Anterior cingulate cortex (tissue), 58 donors: ENCODE results near the gene SLC9A8.

ENCODE experiments used
- DNase-seq, 58 donors: peaks; one replicate each; lab custom pipeline; 2025; lab: John Stamatoyannopoulos, UW

The SLC9A8 gene

DNA sequence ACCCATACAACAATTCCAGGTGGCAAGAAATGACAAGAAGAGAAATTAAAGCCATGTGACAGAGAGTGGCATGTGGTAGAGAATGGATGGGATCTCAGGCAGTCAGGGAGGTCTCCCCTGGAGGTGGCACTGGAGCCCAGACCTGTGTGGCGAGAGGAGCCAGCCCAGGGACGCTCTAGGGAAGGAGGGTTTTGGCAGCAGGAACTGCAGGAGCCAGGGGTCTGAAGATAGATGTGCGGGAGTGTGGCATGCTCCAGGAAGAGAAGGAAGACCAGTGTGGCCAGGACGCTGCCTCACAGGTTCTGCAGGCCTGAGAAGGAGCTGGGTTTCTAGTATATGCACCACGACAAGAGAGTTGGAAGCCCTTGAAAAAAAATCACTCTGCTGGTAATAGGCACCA is 57.6 kb downstream of the SLC9A8 start:
- no peak for DNase-seq

DNA sequence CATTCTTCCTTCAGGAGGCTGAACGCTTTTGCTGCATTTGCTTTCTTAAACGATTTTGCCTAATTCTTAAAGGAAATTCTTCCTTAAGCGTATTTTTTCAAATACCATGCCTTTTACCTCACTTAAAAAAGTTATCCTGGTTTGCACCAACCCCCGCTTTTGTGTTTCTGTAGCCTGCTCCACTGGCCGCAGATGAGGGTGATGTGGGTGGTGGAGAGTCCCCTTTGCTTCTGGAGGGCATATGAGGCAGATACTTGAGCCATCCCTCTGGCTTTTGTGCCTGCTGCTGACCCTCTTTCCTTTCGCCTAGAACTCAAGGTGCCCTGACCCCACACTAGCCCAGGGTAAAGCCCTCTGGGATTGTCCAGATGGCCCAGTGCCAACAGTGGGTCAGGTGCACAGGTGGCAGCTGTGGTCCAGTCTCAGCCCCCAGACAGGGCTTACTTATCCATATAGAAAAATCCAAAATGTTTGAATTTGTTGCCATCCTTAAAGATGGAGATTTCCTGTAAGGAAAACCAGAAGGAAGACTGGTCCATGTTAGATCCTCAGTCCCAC is 58.8 kb downstream of the SLC9A8 start:
- DNase-seq = no peak

DNA sequence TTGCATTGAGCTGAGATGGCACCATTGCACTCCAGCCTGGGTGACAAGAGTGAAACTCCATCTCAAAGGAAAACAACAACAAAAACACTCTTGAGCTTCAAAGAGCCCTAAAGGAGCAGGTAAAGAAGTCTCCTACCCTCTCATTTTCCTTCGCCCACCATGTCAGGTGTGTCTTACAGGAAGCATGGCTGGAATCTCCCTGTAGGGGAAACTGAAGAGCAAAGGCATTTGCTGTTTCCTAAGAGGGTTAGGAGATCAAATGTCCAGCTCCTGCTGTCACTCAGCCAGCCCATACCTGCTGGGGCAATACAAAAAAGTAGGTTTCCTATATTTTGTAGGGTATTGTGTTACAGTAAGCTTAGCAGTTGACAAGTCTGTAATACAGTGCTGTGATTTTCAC is 59.4 kb downstream of the SLC9A8 start:
- DNase-seq = no peak

- no peak for DNase-seq
Observed at GRCh38 chr20:49874696-49875095, 62.1 kb downstream of the SLC9A8 start.

DNA sequence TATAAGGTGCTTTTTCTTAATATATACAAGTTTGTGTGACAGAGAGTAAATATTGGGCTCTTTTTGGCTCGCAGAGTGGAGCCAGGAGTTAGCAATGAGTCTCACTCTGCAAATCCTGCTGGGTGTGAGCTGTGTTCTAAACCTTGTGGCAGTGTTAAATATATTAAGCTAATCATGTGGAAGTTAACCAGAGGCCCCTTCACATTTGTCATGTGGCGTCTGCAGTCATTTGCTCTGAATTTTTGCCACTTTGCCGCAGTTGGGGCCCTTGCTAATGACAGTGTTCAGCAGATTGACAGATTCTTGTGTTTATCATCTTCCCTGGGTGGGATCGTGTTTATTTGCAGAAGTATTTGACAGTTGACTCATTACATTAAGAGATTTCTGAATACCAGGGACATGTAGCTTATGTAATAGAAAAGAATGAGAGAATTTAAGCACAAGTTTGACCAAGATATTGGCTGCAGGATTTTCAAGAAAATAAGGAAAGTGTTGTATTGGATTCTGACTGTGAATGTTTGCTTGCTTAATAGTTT is 64.8 kb downstream of the SLC9A8 start:
- no peak for DNase-seq

DNA sequence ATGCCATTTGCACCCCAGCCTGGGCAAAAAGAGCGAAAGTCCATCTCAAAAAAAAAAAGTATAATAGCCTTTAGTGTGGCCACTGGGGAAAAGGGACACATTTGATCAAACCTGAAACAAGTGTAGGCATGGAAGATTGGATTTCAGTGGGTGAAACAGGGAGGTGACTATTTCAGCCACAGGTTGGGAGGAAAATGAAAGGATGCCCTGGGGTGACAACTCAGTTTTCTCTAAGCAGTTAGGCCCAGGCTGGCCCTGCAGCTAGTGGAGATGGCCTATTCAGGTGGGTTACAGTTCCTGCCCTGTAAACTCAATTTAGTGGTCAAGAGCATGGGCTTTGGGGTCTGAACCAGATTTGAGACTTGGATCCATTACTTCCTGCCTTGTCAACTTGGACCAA is 66.3 kb downstream of the SLC9A8 start:
- DNase-seq = no peak

DNA sequence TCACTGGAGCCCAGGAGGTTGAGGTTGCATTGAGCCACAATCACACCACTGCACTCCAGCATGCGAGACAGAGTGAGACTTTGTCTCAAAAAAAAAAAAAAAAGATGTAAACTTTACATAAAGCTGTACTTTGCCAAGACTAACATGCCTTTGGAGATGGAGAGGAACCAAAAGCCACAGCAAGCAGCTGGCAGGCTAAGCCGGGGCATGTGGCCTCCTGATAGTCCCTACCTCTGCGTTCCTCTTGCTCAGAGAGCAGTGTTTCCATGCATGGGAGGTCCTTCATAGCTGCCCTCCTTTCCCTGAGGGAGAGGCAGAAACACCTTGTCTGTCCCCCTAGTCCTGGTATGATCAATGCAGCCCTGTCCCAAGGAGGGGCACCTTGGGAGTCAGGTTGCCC is 67.5 kb downstream of the SLC9A8 start:
- no peak for DNase-seq

DNA sequence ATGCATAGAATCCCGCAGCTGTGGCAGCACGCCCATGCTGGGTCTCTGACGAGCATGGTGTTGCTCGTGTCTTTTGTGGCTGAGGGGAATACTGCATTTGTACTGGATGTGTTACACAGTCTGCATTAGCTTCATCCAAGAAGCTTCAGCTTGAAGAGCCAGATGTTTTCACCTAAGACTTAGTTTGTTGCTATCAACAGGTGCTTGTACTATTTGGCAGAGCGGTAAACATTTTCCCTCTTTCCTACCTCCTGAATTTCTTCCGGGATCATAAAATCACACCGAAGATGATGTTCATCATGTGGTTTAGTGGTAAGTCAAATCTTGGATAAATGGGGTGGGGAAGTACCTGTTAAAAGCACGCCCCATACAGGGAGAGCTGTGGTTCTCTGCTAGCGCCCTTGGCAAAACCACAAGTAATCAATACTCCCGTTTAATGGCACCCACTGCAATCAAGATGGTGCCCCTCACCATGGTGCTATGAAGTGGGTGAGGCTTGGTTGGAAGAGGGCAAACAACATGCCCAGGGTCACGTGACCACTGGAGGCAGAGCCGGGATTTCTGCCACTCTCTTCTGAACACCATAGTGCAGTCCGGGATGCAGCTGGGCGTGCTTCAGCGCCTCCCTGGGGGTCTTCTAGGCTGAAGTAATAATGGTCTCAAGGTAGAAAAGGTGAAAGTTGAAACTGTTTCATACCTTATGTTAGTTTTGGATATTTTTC is 68.3 kb downstream of the SLC9A8 start:
- no peak for DNase-seq

GRCh38 chr20:49882171-49882970 is 69.7 kb downstream of the SLC9A8 start:
- DNase-seq = no peak

- no peak for DNase-seq
Observed at GRCh38 chr20:49883246-49883802, 70.7 kb downstream of the SLC9A8 start.

- no peak for DNase-seq
Observed at GRCh38 chr20:49885558-49886332, 73.1 kb downstream of the SLC9A8 start.

- DNase-seq = peak in 9 of 58 donors; percentile 24 to 66 (median 42)
Observed at GRCh38 chr20:49886571-49887213, 74.1 kb downstream of the SLC9A8 start.

DNA sequence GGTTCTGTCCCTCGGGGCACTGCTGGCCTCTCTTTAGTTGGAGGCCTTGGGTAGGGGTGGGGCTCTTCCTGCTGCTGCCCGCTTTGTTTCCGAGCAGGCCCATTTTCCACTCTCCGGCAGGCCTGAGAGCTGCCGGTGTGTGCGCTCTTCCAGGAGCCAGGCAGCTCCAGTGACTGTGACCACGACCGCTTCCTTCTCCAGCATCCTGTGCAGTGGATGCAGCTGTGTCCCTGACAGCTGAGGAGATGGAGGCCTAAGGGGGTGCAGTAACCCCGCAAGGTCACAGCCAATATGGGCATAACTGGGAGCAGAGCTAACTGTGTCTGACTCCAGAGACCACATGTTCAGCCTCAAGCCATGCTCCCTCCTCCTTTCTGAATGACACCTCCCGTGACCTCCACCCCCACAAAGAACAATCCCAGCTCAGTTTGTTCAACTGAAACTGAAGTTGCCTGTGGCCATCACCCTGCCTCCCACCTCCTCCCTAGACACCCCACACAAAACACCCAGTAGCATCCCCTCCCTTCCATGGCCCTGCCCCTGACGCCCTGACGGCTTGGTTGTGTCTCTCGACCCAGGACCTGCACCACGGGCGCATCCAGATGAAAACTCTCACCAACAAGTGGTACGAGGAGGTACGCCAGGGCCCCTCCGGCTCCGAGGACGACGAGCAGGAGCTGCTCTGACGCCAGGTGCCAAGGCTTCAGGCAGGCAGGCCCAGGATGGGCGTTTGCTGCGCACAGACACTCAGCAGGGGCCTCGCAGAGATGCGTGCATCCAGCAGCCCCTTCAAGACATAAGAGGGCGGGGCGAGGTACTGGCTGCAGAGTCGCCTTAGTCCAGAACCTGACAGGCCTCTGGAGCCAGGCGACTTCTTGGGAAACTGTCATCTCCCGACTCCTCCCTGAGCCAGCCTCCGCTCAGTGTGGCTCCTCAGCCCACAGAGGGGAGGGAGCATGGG is 74.9 kb downstream of the SLC9A8 start:
- peak in 4 of 58 donors; percentile 28 to 66 (median 42) for DNase-seq

GRCh38 chr20:49888212-49889000 is 75.8 kb downstream of the SLC9A8 start:
- peak in 56 of 58 donors; percentile 29 to 85 (median 74) for DNase-seq

DNA sequence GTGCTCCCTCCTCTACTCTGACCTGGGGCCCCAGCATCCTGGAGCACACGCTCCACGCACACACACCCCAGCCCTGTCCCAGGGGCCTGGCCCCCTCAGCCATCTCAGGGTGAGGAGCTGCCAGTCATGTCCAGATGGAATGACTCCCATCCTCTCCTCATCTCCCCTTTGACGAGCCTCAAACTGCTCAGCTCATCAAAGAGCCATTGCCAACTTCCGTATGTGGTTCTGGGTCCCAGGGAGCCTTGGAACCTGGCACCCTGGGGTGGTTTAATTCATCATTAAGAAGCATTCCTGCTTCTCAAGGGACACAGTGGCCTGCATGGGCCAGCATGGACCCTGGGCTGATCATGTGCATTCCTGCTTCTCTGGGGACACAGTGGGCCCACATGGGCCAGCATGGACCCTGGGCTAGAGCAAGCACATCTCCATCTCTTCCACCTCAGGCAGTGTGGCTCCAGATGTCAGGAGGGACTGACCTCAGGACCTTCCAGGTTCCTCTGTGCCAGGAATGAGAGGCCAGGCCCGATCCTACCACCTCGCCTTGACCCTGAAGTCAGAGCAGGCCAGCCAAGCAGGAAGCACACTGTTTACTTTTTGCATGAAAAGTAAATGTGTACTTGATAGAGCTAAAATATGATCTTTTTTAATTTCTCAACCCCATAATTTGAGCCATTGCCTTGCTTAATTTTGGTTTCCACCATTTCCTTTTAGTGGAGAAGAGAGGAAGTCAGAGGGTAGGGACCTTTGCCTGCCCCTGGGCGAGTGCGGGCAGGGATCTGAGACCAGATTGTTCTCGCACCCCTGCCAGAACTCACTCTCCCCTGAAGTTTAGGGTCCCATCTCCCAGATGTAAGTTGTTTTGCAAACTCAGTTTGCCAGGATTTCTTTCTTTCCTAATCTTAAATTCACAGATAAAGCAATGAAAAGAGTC is 76.6 kb downstream of the SLC9A8 start:
- DNase-seq = no peak

- no peak for DNase-seq
Observed at GRCh38 chr20:49889935-49890333, 77.3 kb downstream of the SLC9A8 start.
